LNCAP (cell line): ENCODE results near the gene MCTP1.
A peak's percentile ranks its signal among the peaks of the same experiment; 100 is the strongest.

ENCODE experiments used
- TF ChIP-seq, protein P1 (sequence below): fragments of 450-650 bp; IDR thresholded peaks from 2 replicates; pipeline ENCODE4 v1.5.1; 2017; ENCODE audit warnings: mild to moderate bottlenecking

The MCTP1 gene

DNA sequence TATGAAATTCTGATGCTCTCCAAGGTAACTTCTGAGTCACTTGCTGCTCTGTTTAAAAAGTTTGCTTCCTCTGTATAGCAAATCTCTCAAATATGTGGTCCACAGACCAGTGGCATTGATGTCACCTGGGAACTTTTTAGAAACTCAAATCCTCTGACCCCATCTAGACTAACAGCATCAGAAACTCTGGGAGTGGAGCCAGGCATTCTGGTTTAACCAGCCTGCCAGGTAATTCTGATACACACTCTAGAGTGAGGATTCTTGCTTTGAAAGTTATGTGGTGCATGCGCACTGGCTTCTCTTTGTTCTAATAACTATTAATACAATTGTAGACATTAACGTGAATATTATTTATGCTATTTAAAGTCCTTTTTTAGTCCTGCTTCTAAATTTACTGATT lies 368.3 kb downstream of the MCTP1 start:
- TF ChIP-seq, protein P1, sequence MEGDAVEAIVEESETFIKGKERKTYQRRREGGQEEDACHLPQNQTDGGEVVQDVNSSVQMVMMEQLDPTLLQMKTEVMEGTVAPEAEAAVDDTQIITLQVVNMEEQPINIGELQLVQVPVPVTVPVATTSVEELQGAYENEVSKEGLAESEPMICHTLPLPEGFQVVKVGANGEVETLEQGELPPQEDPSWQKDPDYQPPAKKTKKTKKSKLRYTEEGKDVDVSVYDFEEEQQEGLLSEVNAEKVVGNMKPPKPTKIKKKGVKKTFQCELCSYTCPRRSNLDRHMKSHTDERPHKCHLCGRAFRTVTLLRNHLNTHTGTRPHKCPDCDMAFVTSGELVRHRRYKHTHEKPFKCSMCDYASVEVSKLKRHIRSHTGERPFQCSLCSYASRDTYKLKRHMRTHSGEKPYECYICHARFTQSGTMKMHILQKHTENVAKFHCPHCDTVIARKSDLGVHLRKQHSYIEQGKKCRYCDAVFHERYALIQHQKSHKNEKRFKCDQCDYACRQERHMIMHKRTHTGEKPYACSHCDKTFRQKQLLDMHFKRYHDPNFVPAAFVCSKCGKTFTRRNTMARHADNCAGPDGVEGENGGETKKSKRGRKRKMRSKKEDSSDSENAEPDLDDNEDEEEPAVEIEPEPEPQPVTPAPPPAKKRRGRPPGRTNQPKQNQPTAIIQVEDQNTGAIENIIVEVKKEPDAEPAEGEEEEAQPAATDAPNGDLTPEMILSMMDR = no peak

DNA sequence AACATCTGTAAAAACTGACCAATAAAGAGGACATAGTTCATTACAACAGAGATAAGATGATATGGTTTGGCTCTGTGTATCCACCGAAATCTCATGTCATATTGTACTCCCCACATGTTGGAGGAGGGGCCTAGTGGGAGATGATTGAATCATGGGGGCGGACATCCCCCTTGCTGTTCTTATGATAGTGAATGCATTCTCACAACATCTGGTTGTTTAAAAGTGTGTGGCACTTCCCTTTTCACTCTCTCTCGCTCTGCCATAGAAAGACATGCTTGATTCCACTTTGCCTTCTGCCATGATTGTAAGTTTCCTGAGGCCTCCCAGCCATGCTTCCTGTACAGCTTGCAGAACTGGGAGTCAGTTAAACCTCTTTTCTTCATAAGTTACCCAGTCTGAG lies 373.6 kb downstream of the MCTP1 start:
- TF ChIP-seq, protein P1 = no peak

DNA sequence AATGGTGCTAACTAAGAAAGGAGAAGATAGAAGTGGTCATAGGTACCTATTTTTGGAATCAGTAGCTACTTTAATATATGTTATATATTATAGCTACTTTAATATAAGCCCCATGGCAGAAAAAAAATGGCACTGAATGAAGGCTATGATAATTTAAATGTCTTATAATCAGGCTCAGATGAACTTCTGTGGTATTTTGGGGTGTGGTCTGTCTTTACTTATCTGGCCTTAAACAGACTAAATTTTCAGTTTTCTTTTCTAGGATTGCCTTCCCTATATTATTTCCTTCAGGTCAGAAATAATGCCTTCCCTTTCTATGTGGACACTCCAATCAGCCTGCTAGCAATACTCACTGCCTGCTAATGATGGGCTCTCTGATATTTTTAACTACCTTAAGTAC lies 374.2 kb downstream of the MCTP1 start:
- TF ChIP-seq, protein P1 = no peak

DNA sequence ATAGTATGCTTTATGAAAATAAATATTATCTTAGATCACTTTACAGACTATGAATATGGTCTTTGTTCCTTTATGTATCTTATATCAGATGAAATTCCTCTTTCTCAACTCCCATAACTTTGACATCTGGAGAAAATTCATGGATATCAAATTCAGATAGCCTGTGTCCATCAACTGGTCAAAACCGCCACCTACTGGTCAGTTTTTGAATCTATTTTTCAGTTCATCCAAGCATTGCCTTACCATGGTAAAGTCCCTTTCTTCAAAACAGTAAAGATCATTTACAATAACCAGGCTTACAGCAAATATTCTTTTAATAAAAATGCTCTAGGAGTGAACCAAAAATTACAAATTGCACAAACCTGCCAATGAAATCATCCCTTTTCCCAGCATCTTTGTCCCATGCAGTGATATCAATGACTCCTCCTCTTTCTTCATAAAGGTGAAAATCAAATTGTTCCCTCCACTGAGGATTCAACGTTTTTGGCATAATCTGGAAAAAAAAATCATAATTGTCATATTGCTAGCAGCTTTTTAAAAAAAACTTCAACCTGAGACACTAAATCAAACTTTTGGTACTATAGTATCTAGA lies 375.9 kb downstream of the MCTP1 start:
- TF ChIP-seq, protein P1 = peak; percentile 80

DNA sequence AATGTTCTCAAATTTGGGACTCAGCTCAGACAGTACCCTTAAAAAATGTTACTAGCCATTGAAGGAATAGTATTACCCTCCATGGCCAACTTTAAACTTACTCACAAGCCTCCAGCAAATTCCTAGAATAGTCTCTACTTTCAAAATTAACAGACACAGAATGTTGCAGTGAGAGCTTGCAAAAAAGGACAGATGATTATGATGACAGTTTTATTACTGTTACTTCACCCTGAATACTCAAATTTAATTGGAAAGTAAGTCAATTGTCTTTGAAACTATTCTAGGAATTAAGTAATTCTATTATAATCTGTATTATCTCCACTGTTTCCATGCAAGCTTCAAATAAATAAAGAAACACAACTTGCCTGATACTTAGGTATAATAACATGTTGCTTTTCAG lies 378.1 kb downstream of the MCTP1 start:
- TF ChIP-seq, protein P1 = no peak

DNA sequence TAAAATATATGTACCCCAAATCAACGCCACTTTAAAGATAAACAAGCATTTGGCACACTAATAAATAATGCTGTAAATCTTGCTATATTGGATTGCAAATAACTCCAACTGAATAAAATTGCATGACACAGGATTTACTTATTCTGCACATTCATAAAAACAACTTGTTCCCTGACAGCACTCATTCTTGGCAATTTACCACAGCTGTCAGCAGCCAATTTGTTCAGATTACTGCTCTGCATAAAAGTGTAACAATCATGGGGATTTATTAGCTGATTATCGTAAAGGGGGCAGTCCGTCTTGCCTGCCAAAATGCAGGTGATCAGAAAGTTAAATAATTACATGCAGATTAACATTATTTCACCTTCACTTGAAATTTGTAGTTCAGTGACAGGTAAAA lies 381.2 kb downstream of the MCTP1 start:
- TF ChIP-seq, protein P1 = no peak

DNA sequence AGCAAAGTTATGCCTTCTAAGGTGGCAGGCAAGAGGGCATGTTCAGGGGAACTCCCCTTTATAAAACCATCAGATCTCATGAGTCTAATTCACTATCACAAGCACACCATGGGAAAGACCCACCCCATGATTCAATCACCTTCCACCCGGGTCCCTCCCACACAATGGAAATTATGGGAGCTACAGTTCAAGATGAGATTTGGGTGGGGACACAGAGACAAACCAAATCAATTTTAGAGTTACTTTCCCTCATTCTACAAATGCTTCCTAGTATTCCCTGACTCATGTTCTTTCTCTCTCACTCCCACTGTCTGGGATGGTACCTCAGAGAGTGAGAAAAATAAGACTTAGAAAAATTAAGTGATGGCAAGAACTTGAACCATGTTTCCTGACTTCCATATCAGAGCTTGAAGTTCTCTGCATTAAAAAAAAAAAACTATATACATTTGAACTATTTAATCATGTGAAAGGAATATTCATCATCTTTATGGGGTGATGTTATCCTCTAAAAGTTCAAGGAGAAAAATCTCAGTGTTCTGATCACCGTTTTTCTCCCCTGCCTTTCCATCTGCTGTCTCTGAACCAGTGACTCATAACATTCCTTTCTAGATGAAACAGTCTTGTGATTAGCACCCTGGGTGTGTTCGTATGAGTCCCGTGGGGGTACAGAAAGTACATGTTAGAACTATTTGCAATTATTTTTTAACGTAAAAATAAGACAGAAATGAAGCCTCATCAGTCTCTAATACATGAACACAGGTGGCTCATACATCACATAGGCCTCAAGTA lies 383.5 kb downstream of the MCTP1 start:
- TF ChIP-seq, protein P1 = no peak
